Measurements from ENCODE around the gene DYDC1.
A peak's percentile ranks its signal among the peaks of the same experiment; 100 is the strongest.
"Not testable (repeated sequence)": the region's sequence is repeated elsewhere in the genome, so short reads cannot be mapped to it uniquely, and the experiment has no call there.

The DYDC1 gene

DNA sequence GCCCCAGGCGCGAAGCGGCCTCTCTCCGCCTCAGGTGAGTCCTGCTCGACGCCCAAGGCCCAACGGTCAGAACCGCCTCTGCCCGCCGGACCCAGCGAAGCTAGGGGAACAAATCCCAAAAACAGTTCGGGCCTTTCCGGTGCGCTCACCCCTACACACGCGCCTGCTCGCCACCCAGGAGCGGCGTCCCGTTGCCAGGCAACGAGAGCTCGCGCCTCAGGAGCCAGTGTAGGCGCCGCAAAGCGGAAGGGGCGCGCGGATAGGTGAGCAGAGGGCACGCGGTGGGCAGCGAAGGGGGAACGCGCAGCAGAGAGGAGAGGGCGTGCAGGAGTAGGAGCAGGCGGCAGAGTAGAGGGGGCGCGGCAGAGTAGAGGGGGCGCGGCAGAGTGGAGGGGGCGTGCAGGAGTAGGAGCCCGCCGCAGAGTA is at the start of gene DYDC1, which contains the start of gene DYDC2:
TSS of gene DYDC1 (minus strand) at position 193 of the 426 bp plus-strand sequence. CDS start 4,154 bp downstream, outside the sequence.
TSS of gene DYDC2 (plus strand) at position 219 of the 426 bp plus-strand sequence. CDS start 5,663 bp downstream, outside the sequence.
- no peak for DNase-seq (ENCODE audit: low spot score)

DNA sequence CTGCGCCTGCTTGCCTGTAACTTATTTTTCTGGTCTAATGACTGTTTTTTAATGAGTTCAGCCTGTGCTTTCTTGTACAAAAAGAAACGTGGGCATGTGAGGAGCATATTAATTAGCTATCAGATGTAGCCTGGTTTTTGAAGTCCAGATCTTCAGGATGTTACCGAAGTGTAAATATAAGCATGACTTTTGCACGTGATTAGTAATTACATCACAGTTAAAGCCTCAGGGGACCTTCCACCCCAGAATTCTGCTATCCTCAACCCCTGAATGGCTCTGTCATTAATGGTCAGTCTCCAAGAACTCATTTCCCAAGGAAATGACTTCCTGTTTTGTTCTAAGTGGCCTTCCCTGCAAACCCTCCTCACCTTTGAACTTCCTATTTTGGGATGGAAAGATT is 49.6 kb upstream of the DYDC1 start:
- no peak for DNase-seq (ENCODE audit: low spot score)

DNA sequence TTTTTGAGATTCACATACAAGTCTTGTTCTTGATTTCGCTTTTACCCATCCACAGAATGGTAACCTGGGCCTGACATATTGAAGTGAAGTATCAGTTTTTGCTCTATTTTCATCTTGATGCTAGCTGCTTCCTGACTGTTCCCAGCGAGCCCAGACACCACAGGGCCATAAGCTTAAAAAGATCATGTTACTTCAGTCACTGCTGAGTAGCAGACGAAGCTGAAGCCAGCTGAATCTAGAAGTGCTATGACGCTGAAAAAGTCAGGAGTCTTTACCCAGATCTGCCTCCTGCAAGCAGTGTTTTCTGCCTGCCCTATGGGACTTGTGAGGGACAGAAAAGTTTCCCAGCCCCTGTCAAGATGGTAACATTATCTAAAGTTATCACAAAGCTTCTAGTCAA is 49.1 kb upstream of the DYDC1 start:
- DNase-seq (ENCODE audit: low spot score), result no peak

DNA sequence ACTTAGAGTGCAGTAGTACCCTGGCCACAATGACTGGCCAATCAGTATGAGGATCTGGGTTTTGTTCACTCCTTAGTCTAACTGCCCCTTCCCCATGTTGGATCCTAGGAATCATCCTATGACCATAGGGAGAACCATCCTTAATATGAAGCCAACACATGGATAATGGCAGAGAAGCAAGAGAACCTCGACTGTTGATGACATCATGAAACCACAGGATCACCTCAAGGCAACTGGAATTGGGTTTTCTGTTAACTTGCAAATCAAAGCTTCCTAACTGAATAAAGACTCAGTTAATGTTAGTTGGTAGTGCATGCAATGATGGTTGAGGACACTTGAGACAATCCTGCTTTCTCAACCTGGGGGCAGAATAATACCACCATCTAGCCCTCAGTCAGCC is 48.5 kb upstream of the DYDC1 start:
- DNase-seq (ENCODE audit: low spot score), result no peak

DNA sequence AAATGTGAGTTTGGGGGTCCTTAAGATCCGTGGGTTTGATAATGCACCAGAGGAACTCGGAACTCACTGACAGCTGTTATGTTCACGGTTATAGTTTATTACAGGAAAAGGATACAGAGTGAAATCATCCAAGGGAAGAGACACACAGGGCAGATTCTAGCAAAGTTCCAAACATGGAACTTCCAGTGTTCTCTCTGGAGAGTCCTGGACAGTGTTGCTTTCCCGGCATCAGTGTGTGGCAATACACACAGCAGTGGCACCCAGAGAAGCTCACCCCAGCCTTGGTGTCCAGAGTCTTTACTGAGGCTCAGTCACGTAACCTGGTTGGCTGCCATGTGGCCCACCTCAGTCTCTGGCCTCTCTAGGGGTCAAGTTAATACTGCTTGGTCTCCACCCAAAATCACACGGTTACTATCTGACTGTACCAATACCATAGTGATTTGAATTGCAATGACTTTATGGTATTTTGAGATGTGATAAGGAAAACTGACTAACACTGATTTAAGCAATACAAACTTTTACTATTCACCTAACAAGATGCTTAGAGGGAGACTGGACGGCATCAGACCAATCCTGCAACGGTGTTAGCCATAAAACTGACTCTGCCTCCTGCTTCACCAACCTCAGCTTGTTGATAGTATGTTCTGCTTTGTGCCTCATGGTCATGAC is 43.7 kb upstream of the DYDC1 start:
- DNase-seq (ENCODE audit: low spot score), result no peak

DNA sequence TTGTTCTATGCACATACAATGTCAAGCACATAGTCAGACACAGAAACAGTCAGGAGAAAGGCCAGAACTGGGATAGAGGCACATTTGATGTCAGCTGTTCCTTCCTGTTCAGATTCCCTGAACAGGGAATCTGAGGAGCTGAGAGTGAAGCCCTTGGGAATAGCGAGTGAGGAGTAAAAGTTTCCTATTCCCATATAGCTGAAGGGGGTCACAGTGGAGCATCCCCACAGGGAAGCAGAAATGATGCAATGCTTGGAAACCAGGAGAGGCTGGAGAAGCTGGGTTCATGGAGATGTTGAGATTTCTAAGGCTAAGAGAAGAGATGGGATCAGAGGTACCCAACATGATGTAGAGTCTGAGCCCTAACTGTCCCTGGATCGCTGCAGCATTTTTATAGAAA is 40.5 kb upstream of the DYDC1 start:
- DNase-seq (ENCODE audit: low spot score), result no peak

DNA sequence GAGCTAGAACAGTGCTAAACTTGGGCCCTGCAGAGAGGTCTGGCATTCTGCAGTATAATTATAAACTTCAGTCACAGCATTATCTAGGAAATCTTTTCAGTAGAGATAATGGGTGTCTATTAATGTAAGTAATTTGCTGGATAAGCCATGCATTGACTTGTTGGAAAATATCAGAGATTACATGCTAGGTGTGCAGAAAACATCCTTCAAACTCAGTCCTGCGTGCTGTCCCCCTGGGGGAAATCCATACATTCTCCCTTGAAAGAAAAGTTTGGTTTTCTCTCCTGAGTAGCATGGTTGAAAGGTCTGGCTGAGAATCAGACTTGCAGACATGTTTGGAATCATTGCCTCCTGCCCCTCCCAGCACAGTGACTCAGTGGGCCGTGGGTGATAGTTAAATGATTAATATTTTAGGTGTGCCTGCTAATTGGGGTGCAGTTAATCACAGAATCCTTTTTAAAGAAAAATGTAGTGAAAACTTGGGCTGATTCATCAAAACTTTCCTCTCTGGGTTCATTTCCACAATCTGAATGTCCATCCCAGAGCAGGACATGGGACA is 37.9 kb upstream of the DYDC1 start:
- DNase-seq (ENCODE audit: low spot score), result no peak

DNA sequence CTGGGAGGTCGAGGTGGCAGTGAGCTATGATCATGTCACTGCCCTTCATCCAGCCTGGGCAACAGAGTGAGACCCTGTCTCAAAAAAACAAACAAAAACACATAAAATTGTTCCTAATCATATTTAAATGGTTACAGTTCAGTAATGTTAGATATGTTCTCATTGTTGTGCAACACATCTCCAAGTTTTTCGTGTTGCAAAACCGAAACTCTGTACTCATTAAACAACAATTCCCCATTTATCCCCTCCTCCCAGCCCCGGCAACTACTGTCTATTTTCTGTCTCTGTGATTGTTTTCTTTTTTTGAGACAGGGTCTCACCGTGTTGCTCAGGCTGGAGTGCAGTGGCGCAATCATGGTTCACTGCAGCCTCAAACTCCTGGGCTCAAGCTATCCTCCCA is 35.7 kb upstream of the DYDC1 start:
- no peak for DNase-seq (ENCODE audit: low spot score)

DNA sequence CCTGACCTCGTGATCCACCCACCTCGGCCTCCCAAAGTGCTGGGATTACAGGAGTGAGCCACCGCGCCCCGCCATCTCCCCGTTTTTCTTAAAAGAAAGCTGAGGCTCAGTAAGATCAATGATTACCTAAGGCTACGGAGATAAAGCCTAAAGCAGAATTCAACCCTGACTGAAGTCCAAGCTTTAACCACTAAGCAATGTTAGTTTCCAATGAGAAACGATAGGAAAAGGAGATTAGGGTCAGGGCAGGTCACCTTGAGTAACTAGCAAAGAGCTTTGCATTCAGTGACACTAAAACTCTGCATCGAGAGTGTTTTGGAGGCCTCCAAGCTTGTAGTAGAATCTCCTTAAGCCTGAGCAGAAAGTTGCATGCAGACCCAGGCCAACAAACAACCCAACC is 34.2 kb upstream of the DYDC1 start:
- no peak for DNase-seq (ENCODE audit: low spot score)

DNA sequence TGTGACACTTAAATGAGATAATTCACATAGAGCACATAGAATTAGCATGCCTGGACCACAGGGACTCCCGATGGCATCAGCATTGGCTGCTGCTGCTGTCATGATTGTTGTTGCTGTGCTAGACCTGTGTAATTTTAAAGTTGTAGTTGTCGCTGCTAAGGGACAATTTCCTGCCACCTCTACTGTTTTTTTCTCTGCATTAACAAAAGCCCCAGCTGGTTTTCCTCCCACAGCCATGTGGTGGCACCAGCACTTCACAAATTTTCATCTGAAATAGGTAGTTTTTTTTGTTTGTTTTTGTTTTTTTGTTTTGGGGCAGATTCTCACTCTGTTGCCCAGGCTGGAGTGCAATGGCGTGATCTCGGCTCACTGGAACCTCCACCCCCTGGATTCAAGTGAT is 26.4 kb upstream of the DYDC1 start:
- peak; percentile 44 for DNase-seq (ENCODE audit: low spot score)

DNA sequence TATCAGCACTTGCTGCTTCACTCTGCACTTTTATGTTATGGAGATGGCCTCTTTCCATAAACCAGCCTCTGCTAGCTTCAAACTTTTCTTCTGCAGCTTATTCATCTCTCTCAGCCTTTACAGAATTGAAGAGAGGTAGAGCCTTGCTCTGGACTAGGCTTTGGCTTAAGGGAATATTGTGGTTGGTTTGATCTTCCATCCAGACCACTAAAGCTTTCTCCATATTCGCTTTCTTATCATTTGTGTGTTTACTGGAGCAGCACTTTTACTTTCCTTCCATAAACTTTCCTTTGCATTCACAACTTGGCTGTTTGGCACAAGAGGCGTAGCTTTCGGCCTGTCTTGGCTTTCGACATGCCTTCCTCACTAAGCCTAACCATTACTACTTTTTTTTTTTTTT is 23.6 kb upstream of the DYDC1 start:
- DNase-seq (ENCODE audit: low spot score), result no peak

DNA sequence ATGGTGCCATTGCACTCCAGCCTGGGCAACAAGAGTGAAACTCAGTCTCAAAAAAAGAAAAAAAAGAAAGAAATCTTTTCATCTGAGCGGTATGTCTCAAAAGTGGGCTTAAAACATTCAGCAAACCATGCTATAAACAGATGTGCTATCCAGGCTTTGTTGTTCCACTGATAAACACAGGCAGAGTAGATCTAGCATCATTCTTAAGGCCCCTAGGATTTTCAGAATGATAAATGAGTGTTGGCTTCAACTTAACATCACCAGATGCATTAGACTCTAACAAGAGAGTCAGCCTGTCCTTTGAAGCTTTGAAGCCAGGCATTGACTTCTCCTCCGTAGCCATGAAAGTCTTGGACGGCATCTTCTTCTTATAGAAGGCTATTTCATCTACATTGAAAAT is 23.1 kb upstream of the DYDC1 start:
- DNase-seq (ENCODE audit: low spot score), result no peak

DNA sequence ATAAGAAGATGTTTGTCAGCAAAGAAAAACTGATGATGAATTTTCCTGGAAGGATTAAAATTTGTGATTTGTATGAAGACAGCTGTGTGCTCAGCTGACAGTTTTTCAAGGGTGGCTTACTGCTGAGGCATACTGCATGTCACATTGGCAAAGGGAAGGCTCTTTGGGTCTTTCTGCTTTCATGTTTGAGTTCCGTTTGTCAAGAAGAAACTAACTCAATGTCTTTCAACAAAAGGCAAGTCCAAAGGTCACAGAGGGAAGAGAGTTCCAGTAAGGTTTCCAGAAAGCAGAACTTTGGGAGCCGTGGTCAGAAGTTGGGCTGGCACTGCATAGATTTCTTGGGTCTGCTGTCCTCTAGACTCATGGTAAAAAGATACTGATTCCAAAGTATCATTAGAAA is 16.9 kb upstream of the DYDC1 start:
- DNase-seq (ENCODE audit: low spot score), result no peak

DNA sequence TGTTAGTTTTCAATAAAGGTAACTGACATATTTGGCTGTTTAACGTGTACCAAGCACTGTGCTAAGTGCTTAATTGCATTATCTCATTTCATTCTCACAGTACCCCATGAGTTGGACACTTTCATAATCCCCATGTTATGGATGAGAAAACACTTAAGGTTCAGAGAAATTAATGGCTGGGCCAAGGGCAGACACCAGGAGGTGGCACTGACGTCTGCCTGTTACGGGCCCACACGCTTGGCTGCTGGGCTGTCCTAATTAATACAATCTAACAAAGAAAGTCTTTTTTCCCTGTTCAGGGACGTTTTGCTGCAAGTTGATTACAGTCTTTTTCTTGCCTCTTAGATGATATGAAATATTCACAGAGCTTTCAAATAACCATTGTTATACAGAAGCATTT is 16.1 kb upstream of the DYDC1 start:
- DNase-seq (ENCODE audit: low spot score), result no peak

DNA sequence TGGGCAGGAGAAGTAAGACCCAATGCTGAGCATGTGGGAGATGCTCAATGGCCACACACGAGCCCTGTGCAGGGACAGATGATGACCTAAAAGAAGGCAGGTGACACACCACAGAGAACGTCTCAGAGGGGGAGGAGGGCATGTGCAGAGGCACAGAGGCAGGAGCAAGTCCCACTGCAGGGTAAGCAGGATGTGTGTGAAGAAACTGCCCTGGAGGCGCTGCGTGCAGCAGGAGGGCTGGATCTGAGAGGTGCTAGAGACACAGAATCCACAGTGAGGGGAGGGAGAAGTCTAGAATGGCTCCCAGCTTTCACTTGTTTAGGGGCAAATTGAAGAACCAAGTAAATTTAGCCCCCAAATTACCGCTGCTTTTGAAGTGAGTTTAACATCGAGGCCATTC is 14.9 kb upstream of the DYDC1 start:
- DNase-seq (ENCODE audit: low spot score), result no peak

DNA sequence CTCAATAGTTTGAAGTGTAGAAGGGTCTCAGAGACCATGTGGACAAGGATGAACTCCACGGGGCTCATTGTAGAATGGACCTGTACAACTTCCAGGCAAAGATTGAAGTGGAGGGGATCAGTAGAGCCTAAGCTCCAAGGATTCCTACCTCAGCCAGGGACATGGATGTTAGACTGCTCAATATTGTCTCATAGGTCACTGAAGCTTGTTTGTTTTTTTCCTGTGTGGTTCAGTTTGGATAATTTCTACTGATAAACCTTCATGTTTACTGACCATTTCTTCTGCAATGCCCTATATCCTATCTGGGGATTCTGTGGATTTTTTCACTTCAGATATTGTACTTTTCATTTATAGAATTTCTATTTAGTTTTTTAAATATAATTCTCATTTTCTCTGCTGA is 9.0 kb upstream of the DYDC1 start:
- DNase-seq (ENCODE audit: low spot score), result no peak

DNA sequence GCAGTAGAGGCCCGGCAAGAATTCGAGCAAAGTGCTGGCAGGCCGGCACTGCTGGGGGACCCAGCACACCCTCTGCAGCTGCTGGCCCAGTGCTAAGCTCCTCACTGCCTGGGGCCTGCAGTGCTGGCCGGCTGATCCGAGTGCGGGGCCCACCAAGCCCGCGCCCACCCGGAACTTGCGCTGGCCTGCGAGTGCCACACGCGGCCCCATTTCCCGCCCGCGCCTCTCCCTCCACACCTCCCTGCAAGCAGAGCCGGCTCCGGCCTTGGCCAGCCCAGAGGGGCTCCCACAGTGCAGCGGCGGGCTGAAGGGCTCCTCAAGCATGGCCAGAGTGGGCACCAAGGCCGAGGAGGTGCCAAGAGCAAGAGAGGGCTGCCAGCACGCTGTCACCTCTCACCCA is 3.1 kb upstream of the DYDC1 start:
- no peak for DNase-seq (ENCODE audit: low spot score)

DNA sequence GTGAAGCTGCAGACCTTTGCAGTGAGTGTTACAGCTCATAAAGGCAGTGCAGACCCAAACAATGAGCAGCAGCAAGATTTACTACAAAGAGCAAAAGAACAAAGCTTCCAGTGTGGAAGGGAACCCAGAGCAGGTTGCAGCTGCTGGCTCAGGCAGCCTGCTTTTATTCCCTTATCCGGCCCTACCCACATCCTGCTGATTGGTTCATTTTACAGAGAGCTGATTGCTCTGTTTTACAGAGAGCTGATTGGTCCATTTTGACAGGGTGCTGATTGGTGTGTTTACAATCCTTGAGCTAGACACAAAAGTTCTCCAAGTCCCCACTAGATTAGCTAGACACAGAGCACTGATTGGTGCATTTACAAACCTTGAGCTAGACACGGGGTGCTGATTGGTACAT is 2.4 kb upstream of the DYDC1 start:
- DNase-seq (ENCODE audit: low spot score), result not testable (repeated sequence)

DNA sequence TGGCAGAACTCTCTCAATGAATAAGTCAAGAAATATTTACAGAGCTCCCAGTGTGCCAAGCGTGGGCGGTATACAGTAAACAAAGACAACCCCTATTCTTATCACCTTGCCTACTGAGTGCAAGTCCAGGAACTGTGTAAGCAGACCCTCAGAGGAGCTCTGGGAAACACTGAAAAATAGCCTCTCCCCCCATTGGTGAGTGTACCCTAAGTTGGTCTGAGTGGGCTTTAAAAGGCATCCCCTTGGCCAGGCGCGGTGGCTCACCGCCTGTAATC is 1.2 kb upstream of the DYDC1 start:
- no peak for DNase-seq (ENCODE audit: low spot score)

DNA sequence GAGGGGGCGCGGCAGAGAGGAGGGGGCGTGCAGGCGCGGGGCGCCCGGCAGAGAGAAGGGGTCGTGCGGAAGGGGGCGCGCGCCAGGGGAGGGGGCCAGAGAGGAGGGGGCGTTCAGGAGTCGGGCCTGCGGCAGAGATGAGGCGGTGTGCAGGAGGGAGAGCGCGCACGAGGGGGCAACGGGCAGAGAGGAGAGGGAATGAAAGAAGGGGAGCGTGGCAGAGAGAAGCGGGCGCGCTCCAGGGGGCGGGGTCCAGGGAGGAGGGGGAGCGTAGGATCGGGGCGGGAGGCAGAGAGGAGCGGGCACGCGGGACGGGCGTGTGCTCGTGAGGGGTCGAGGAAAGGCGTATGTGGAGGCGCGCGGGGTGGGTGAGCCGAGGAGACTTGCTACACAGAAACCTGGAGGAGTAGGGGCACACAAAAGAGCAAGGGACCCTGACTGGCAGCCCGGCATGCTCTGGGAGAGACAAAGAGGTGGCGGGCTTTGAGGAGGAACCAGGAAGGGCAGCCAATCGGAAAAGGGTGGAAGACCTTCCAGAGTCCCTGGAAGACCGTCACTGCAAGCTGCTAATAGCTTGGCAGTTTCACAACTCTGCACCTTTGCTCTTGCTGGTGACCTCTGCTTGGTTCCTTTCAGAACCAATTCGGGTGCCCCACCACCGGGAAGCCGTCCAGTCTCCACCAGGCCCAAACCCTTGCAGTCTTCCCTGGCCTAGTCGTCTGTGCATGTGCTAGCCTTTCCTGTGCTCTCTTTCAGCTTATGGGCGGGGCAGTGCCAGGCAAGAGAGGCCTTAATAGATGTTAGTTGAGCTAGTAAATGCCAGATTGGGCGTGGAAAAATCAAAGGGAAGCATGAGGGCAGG is 665 bp upstream of the DYDC1 start:
- no peak for DNase-seq (ENCODE audit: low spot score)

DNA sequence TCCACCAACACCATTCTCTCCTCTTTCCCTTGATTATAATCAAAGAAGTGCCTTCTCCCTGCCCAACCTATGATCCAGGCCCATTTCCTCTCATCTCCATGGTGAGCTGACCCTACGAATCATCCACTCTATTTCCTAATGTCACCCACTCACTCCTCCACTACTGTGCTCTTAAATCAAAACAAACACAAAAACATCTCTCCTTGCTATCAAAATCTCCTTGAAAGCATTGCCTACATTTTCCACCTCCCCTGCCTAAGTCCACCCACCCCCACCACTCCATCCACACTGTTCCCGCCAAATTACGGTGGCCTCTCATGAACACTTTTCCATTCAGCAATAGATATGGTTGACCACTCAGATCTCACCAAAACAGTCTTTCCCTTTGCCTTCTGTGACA is 5.3 kb downstream of the DYDC1 start:
- no peak for DNase-seq (ENCODE audit: low spot score)

DNA sequence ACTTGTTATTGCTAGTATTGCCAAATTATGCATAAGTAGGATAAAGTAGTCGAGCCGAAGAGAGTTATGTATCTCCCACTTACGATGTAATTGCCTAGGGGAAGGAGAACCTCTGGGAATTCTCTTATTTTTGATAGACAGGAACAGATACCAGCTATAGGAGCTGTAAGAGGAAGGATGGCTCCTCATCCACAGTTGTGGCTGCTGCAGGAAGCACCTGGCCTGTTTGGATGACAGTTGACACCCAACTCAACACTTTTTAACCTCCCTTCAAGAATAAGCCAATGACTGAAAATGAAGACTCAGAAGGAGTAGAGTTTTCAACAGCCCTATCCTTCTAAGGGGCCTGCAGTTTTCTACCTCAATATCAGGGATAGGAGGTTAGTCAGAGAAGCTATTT is 6.3 kb downstream of the DYDC1 start:
- no peak for DNase-seq (ENCODE audit: low spot score)

DNA sequence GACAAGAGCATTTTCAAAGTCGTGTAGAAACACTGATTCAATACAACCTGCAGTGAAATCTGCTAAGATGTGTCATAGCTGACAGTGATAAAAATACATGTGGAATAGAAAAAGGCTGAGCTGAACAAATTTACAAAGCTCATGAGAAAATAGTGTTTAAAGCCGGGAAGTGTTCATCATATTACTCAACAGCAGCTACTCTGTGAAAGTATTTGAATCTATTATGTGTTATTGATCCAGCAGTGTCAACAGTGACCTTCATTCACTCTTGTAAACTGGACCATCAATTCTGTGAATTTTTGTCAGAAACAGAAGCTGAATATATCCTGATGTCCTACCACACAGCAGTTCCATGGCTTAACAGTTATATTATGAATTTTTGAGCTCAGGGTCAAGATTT is 11.6 kb downstream of the DYDC1 start:
- DNase-seq (ENCODE audit: low spot score), result no peak

DNA sequence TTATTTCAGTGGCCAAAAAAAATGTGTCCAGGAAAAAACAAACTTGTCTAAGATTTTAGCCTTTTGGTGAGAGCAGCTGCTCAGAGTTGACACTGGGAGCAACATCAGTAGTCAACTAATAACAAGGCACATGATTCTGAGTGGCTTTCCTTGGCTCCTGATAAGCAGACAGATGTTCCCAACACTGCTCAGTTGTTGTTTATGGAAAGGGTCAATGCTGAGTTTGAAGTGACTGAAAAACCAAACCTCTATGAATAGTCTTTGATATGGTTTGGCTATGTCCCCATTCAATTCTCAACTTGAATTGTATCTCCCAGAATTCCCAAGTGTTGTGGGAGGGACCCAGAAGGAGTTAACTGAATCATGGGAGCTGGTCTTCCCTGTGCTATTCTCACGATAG is 12.3 kb downstream of the DYDC1 start:
- DNase-seq (ENCODE audit: low spot score), result no peak

Measured in CD4-positive, alpha-beta T cell treated with Interleukin-15 for 4 hours (primary cell).